Activated B cell treated with CpG ODN at 0.5 μM for 24 hours (primary cell): ENCODE data around the gene RPLP2. TPM values are rescaled to one million over a fixed set of nuclear protein-coding genes. Genes with fewer than 3 reads are reported as not detected.
A peak's percentile ranks its signal among the peaks of the same experiment; 100 is the strongest.

Experiments
- ATAC-seq: fragments of 200-7000 bp; cut with Tn5 transposase; one replicate; pipeline ENCODE4 v1.10.0; 2021; ENCODE audit warnings: low read depth, mild to moderate bottlenecking, moderate library complexity
- CTCF ChIA-PET: fragments of 350-600 bp; sonication (Branson Sonifier 250); formaldehyde crosslinking; loops from one replicate; lab custom pipeline; 2021; ENCODE audit warnings: antibody characterized with exemption; lab: Charles Lee
- POLR2A ChIA-PET: fragments of 350-600 bp; sonication (Branson Sonifier 250); formaldehyde crosslinking; loops from one replicate; lab custom pipeline; 2021; ENCODE audit warnings: antibody characterized with exemption; lab: Charles Lee
- DNase-seq: peaks from one replicate; pipeline ENCODE4 v3.0.0; 2022
- H3K27ac Mint-ChIP-seq: one replicate; pipeline ENCODE4 v1.8.0; 2020; ENCODE audit warnings: mixed read lengths
- H3K27me3 Mint-ChIP-seq: one replicate; pipeline ENCODE4 v1.8.0; 2021; ENCODE audit warnings: mixed read lengths
- H3K36me3 Mint-ChIP-seq: one replicate; pipeline ENCODE4 v1.8.0; 2021; ENCODE audit warnings: low read depth, mixed read lengths
- H3K4me1 Mint-ChIP-seq: one replicate; pipeline ENCODE4 v1.8.0; 2021; ENCODE audit warnings: mixed read lengths
- H3K4me3 Mint-ChIP-seq: one replicate; pipeline ENCODE4 v1.8.0; 2020; ENCODE audit warnings: mild to moderate bottlenecking, mixed read lengths
- H3K9me3 Mint-ChIP-seq: one replicate; pipeline ENCODE4 v1.8.0; 2020; ENCODE audit warnings: mixed read lengths
- intact Hi-C: fragments of 100-400 bp; cut with micrococcal nuclease; formaldehyde crosslinking; loops from one replicate; pipeline ENCODE4 v1.15.1; 2024
- total RNA-seq: library from RNA; stranded (reverse); gene quantifications from 2 replicates; pipeline ENCODE4 v1.2.3, GENCODE V29; 2022
- TF ChIP-seq, protein P1 (sequence below): fragments of 200-600 bp; IDR thresholded peaks from one replicate; pipeline ENCODE4 v1.8.0; 2022; ENCODE audit warnings: antibody characterized with exemption, mild to moderate bottlenecking

The RPLP2 gene
- total RNA-seq, 1 donor from 2014 or later = 4,124 TPM

DNA sequence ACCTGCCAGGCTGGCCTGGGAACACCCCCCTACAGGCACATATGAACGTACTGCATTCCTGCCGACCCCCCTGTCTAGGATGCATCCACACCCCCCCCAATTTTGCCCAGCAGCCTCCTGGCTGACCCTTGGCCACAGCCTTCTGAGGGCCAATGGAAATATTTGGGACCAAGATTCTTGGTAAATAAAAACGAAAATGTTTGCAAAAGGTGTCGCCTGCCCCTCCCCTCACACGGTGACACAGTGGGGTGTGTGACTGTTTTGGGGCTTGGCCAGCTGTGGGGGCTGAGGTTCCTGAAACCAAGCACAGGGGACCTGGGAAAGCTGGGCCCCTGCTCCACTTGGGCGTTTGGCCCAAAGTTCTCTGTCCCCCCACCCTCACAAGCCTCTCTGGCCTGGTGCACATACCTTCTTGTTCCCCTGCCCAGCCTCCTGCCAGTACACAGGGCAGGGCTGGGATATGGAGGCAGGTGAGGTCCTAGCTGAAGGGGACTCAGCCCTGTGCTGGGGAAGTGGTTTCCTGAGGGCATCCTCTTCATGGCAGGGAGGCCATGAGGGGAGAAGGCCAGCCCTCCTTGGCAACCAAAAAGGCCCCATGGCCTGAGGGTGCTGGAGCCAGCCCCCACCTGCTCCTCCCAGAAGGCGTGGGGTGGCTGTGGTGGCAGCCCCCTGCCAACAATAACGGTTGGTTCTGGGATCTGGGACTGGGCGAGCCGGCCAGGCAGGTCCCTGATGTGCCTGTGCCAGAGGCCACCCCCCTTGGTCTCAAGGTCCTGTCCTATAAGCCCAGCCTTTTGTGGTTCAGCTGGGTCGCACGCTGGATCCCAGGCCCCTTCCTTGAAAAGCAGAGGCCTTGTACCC lies 15.8 kb downstream of the RPLP2 start:
- peaks cover 3% of the 10 kb centered on the region for H3K27me3 Mint-ChIP-seq
- POLR2A ChIA-PET = interaction anchor here (1.0 to 2.7 kb wide), 2 partner anchors 16 to 17 kb away, joined by 4 to 6 read pairs; partner anchors contain the start of genes POLR2L, RPLP2 and TSPAN4
- no peaks in the 10 kb centered on the region for H3K9me3 Mint-ChIP-seq
- no peak overlapping the region for H3K27ac Mint-ChIP-seq
- ATAC-seq (no peak), DNase-seq (no peak)
- TF ChIP-seq, protein P1, sequence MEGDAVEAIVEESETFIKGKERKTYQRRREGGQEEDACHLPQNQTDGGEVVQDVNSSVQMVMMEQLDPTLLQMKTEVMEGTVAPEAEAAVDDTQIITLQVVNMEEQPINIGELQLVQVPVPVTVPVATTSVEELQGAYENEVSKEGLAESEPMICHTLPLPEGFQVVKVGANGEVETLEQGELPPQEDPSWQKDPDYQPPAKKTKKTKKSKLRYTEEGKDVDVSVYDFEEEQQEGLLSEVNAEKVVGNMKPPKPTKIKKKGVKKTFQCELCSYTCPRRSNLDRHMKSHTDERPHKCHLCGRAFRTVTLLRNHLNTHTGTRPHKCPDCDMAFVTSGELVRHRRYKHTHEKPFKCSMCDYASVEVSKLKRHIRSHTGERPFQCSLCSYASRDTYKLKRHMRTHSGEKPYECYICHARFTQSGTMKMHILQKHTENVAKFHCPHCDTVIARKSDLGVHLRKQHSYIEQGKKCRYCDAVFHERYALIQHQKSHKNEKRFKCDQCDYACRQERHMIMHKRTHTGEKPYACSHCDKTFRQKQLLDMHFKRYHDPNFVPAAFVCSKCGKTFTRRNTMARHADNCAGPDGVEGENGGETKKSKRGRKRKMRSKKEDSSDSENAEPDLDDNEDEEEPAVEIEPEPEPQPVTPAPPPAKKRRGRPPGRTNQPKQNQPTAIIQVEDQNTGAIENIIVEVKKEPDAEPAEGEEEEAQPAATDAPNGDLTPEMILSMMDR = no peak
- peaks cover 42% of the 10 kb centered on the region for H3K4me1 Mint-ChIP-seq
- H3K36me3 Mint-ChIP-seq = peaks cover 22% of the 10 kb centered on the region
- CTCF ChIA-PET = no interaction called here
- intact Hi-C loops = no loop called here
- no peak overlapping the region for H3K4me3 Mint-ChIP-seq

DNA sequence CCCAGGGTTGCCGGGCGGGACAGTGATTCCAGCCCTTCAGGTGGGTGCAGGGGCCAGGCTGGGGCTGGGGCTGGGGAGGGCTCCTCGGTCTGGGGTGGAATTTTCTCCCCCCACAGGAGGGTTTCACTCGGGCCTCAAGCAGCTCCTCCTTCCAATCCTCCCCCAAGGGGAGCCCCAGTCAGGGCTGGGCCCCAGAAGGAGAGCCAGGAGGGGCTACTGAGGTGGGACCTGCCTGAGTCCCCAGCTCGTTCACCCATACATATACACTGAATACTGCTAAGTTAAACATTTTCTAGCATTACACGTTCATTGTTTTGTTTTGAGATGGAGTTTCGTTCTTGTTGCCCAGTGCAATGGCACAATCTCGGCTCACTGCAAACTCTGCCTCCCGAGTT lies 16.5 kb downstream of the RPLP2 start:
- H3K9me3 Mint-ChIP-seq = no peaks in the 10 kb centered on the region

DNA sequence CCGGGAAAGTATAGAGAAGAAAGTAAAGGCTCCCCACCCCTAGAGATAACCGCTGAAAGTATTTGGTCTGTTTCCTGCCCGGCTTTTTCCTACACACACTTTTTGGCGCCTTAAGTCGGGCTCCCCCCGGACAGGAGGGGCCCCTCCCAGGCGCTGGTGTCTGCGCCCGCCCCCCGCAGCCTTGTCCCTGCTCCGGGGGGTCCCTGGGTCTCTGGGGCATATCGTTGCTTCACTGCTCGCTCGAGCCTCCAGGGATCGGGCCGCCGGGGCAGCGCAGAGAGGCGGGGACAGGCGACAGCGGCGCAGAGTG lies 17.0 kb downstream of the RPLP2 start:
- POLR2A ChIA-PET = interaction anchor here (1.0 to 2.7 kb wide), 2 partner anchors 16 to 17 kb away, joined by 4 to 6 read pairs; partner anchors contain the start of genes POLR2L, RPLP2 and TSPAN4
- Mint-ChIP-seq H3K36me3 (peaks cover 22% of the 10 kb centered on the region), H3K4me3 (peak overlapping the region; percentile 68), H3K27ac (no peak overlapping the region), H3K9me3 (no peaks in the 10 kb centered on the region), H3K27me3 (peaks cover 3% of the 10 kb centered on the region), H3K4me1 (peaks cover 42% of the 10 kb centered on the region)
- no peak for DNase-seq
- intact Hi-C loops = no loop called here
- ATAC-seq = no peak
- CTCF ChIA-PET = no interaction called here
- TF ChIP-seq, protein P1 = no peak

More for the DNA sequence above, 16.5 kb downstream of the RPLP2 start:
- intact Hi-C loops = no loop called here
- Mint-ChIP-seq H3K4me3 (peak overlapping the region; percentile 68), H3K36me3 (peaks cover 22% of the 10 kb centered on the region), H3K4me1 (peaks cover 39% of the 10 kb centered on the region), H3K27me3 (peaks cover 3% of the 10 kb centered on the region), H3K27ac (no peak overlapping the region)
- TF ChIP-seq, protein P1 = no peak
- ATAC-seq (no peak), DNase-seq (no peak)
- CTCF ChIA-PET = no interaction called here
- POLR2A ChIA-PET = interaction anchor here (1.0 to 2.7 kb wide), 2 partner anchors 16 to 17 kb away, joined by 4 to 6 read pairs; partner anchors contain the start of genes POLR2L, RPLP2 and TSPAN4

DNA sequence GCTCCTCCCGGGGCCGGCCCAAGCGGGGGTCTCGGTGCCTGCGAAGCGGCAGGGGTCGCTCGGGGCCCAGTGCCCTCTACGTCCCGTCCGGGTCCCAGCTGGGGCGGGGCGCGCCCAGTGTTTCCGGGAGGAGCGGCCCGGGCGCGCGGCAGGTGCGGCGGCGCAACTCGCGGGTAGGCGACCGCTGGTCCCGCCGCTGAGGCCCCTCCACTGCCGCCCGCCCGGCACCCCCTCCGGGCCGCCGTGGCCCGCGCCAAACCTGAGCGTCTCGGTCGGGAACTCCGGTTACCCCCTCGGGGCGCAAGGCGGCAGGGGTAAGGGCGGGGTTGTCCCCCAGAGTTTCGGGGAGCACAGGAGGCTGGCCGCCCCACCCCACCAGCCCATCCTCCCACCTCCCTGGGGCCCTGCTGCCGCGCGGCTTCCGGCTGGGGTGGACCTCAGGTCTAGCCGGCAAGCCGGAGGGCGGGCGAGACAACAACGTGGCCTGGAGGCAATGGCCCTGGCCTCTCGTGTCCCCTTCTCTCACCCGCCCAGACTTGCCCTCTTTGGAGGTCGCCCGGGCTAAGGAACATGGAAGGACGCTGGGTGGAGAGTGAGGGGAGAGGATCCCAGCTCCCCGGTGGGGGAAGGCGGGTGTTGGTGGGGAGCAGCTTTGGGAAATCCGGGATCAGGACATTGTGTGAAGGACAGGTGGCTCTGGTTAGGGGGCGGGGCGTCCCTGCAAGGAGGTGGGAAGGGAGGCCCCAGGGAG lies 17.6 kb downstream of the RPLP2 start:
- peaks cover 3% of the 10 kb centered on the region for H3K27me3 Mint-ChIP-seq
- peak overlapping the region; percentile 80 for H3K4me3 Mint-ChIP-seq
- peaks cover 19% of the 10 kb centered on the region for H3K36me3 Mint-ChIP-seq
- no peaks in the 10 kb centered on the region for H3K9me3 Mint-ChIP-seq
- CTCF ChIA-PET = no interaction called here
- peak; percentile 47 for DNase-seq
- POLR2A ChIA-PET = interaction anchor here (0.6 to 8.3 kb wide), 4 partner anchors 9 to 211 kb away, joined by 3 to 104 read pairs (median 5); partner anchors contain the start of genes PNPLA2 and TSPAN4
- intact Hi-C loops = no loop called here
- ATAC-seq = peak; percentile 16
- H3K4me1 Mint-ChIP-seq = peaks cover 42% of the 10 kb centered on the region
- H3K27ac Mint-ChIP-seq = peak overlapping the region; percentile 61
- TF ChIP-seq, protein P1 = no peak

DNA sequence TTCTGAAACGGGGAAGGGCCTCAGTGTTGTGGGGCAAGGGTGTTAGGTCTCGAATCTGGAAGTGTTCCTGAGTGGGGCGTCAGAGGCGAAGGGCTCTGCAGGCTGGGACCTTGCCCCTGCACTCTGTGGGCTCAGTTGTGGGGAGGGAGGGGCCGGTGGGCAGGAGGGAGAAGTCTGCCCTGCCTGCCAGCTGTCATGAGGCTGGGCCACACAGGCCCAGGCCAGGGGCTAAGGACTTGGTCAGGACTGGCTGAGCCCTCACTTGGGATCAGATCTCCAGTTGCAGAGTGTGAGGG lies 18.1 kb downstream of the RPLP2 start, which contains the start of gene CRACR2B:
TSS of gene CRACR2B (plus strand) at position 23 of the 296 bp plus-strand sequence. CDS start 689 bp downstream, outside the sequence.
- intact Hi-C loops = no loop called here
- CTCF ChIA-PET = no interaction called here
- no peak for ATAC-seq
- DNase-seq = no peak
- peaks cover 15% of the 10 kb centered on the region for H3K36me3 Mint-ChIP-seq
- TF ChIP-seq, protein P1 = no peak
- POLR2A ChIA-PET = interaction anchor here (0.6 to 8.3 kb wide), 5 partner anchors 9 to 30 kb away, joined by 3 to 104 read pairs (median 4); partner anchors contain the start of genes PNPLA2 and TSPAN4
- peak within 1 kb of the TSS; percentile 80 for H3K4me3 Mint-ChIP-seq
- H3K27ac Mint-ChIP-seq = peak within 1 kb of the TSS; percentile 61
- peaks cover 42% of the 10 kb centered on the region for H3K4me1 Mint-ChIP-seq
- H3K27me3 Mint-ChIP-seq = peaks cover 3% of the 10 kb centered on the region
- no peaks in the 10 kb centered on the region for H3K9me3 Mint-ChIP-seq
